ENCODE results near the gene PPARA. TPM values are rescaled to one million over a fixed set of nuclear protein-coding genes. Genes with fewer than 3 reads are reported as not detected.

PPARA gene
- total RNA-seq, 1 experiment from 2014 or later = 10.7 TPM

- in situ Hi-C loops (cut with HindIII; ENCODE audit: low pct_unique_long_range_greater_than_20kb, low sequenced_read_pairs) (no loop called here), intact Hi-C loops (cut with micrococcal nuclease; ENCODE audit: unreplicated experiment) (no loop called here)
- H3K4me3 ChIP-seq (ENCODE audit: low read depth in 2 of 2, low read length in 2 of 2) = no peak overlapping the region
- H3K27me3 ChIP-seq (ENCODE audit: control insufficient read depth, insufficient read depth, low read length) = no peaks in the 10 kb centered on the region
- no peaks in the 10 kb centered on the region for H3K9me3 ChIP-seq (ENCODE audit: control insufficient read depth, insufficient read depth, low read depth, low read length)
- H3K27ac ChIP-seq (ENCODE audit: low read length) = no peak overlapping the region
- CTCF ChIA-PET = no interaction called here
- POLR2A ChIA-PET = no interaction called here
- BruUV-seq (replicated peaks) = no TSS peak
- H3K4me1 ChIP-seq (ENCODE audit: control insufficient read depth, insufficient read depth, low read length) = no peaks in the 10 kb centered on the region
- no peaks in the 10 kb centered on the region for H3K36me3 ChIP-seq (ENCODE audit: control insufficient read depth, insufficient read depth, low read length)
- no peak for ATAC-seq
- DNase-seq (ENCODE audit: low read depth, low spot score) = no peak
- no peak for TF ChIP-seq SIN3A (IDR thresholded peaks at IDR 0.05; ENCODE audit: borderline replicate concordance, insufficient read depth, low read depth, low read length)
- TF ChIP-seq POLR2AphosphoS5 (IDR thresholded peaks at IDR 0.05; ENCODE audit: low read depth, low read length) = no peak
- no peak for TF ChIP-seq REST (IDR thresholded peaks at IDR 0.05; ENCODE audit: insufficient read depth in 1 of 2, low read depth in 2 of 2, low read length in 1 of 2)
- no peak for TF ChIP-seq TCF7L2 (IDR thresholded peaks at IDR 0.05; ENCODE audit: low read depth, low read length)
- TF ChIP-seq CTCF (IDR thresholded peaks at IDR 0.05) = no peak
These were observed 76.3 kb downstream of the PPARA start for GRCh38 chr22:46226577-46226976.

- in situ Hi-C loops (cut with HindIII; ENCODE audit: low pct_unique_long_range_greater_than_20kb, low sequenced_read_pairs) = no loop called here
- Histone ChIP-seq H3K9me3 (ENCODE audit: control insufficient read depth, insufficient read depth, low read depth, low read length) (no peaks in the 10 kb centered on the region), H3K27ac (ENCODE audit: low read length) (no peak overlapping the region), H3K27me3 (ENCODE audit: control insufficient read depth, insufficient read depth, low read length) (no peaks in the 10 kb centered on the region), H3K36me3 (ENCODE audit: control insufficient read depth, insufficient read depth, low read length) (no peaks in the 10 kb centered on the region), H3K4me1 (ENCODE audit: control insufficient read depth, insufficient read depth, low read length) (no peaks in the 10 kb centered on the region; the same call in 1 of the 2 replicates), H3K4me3 (ENCODE audit: low read depth in 2 of 2, low read length in 2 of 2) (no peak overlapping the region)
- ATAC-seq = no peak
- POLR2A ChIA-PET = no interaction called here
- CTCF ChIA-PET = interaction anchor here (0.7 kb wide), 1 partner anchor 601 kb away, joined by 3 read pairs; no protein-coding TSS in a partner anchor
- no TSS peak for BruUV-seq (replicated peaks)
- no peak for DNase-seq (ENCODE audit: low read depth, low spot score)
- no peak for TF ChIP-seq TCF7L2 (IDR thresholded peaks at IDR 0.05; ENCODE audit: low read depth, low read length)
- no peak for TF ChIP-seq SIN3A (IDR thresholded peaks at IDR 0.05; ENCODE audit: borderline replicate concordance, insufficient read depth, low read depth, low read length)
- TF ChIP-seq POLR2AphosphoS5 (IDR thresholded peaks at IDR 0.05; ENCODE audit: low read depth, low read length) = no peak
- no peak for TF ChIP-seq REST (IDR thresholded peaks at IDR 0.05; ENCODE audit: insufficient read depth in 1 of 2, low read depth in 2 of 2, low read length in 1 of 2)
- TF ChIP-seq CTCF (IDR thresholded peaks at IDR 0.05) = no peak
- intact Hi-C loops (cut with micrococcal nuclease; ENCODE audit: unreplicated experiment) = no loop called here
These were observed 79.4 kb downstream of the PPARA start for GRCh38 chr22:46229701-46230100.

All from Panc1 (cell line).